A673 (cell line): ENCODE data around the gene BMAL2. TPM values are rescaled to one million over a fixed set of nuclear protein-coding genes. Genes with fewer than 3 reads are reported as not detected.

ENCODE experiments used
- BruUV-seq: library from RNA; stranded (reverse); fragments of 400-500 nt; replicated peaks from 2 replicates; lab custom pipeline; 2021; lab: Mats Ljungman, UMichigan
- CTCF ChIA-PET: fragments of 300-600 bp; sonication (Branson Sonifier 250); formaldehyde crosslinking; loops from one replicate; lab custom pipeline; 2022; ENCODE audit warnings: antibody characterized with exemption; lab: Charles Lee
- POLR2A ChIA-PET: fragments of 300-600 bp; sonication (Branson Sonifier 250); formaldehyde crosslinking; loops from one replicate; lab custom pipeline; 2022; ENCODE audit warnings: antibody characterized with exemption; ENCODE audit not compliant: low non-redundant PET; lab: Charles Lee
- DNase-seq: peaks from one replicate; pipeline ENCODE4 v3.0.0-alpha.2; 2015; ENCODE audit warnings: low spot score
- H3K27ac ChIP-seq: fragments of 200-600 bp; sonication (generic); 2 replicates; pipeline ENCODE4 v1.5.1; 2016; ENCODE audit warnings: mixed run types, low read depth, mild to moderate bottlenecking, mixed read lengths, antibody characterized with exemption, low read length; ENCODE audit not compliant: poor library complexity, severe bottlenecking
- H3K27me3 ChIP-seq: fragments of 200-600 bp; sonication (generic); replicated peaks from 2 replicates; pipeline ENCODE4 v1.6.1; 2017; ENCODE audit warnings: mixed run types, low read depth, mild to moderate bottlenecking, mixed read lengths, antibody characterized with exemption, low read length; ENCODE audit not compliant: insufficient read depth, poor library complexity
- H3K36me3 ChIP-seq: fragments of 200-600 bp; sonication (generic); 2 replicates; pipeline ENCODE4 v1.6.1; 2016; ENCODE audit warnings: mixed run types, mild to moderate bottlenecking, mixed read lengths, antibody characterized with exemption, low read length; ENCODE audit not compliant: insufficient read depth, poor library complexity, severe bottlenecking
- H3K4me1 ChIP-seq: fragments of 200-600 bp; sonication (generic); 2 replicates; pipeline ENCODE4 v1.6.1; 2017; ENCODE audit warnings: mixed run types, mild to moderate bottlenecking, mixed read lengths, antibody characterized with exemption, low read length; ENCODE audit not compliant: insufficient read depth, poor library complexity, severe bottlenecking
- H3K4me3 ChIP-seq: fragments of 200-600 bp; sonication (generic); 2 replicates; pipeline ENCODE4 v1.5.1; 2016; ENCODE audit warnings: low read depth, mixed run types, mild to moderate bottlenecking, mixed read lengths, low read length; ENCODE audit not compliant: poor library complexity, severe bottlenecking
- H3K9me3 ChIP-seq: fragments of 200-600 bp; sonication (generic); 2 replicates; pipeline ENCODE4 v1.6.1; 2016; ENCODE audit warnings: mixed run types, low read depth, mild to moderate bottlenecking, mixed read lengths, antibody characterized with exemption, low read length; ENCODE audit not compliant: poor library complexity, severe bottlenecking
- CTCF ChIP-seq: fragments of 300-800, 200-600 bp; sonication (generic); conservative IDR thresholded peaks from 2 replicates; pipeline ENCODE4 v1.5.1; 2017; ENCODE audit warnings: low read depth, mild to moderate bottlenecking, antibody characterized with exemption, low read length, moderate library complexity, mixed read lengths
- EZH2 ChIP-seq: fragments of 200-600 bp; sonication (generic); IDR thresholded peaks from 2 replicates; pipeline ENCODE4 v1.6.1; 2017; ENCODE audit warnings: borderline replicate concordance, low read depth, mild to moderate bottlenecking, mixed read lengths, antibody characterized with exemption, low read length; ENCODE audit not compliant: poor library complexity, severe bottlenecking
- intact Hi-C: fragments of 100-400 bp; cut with micrococcal nuclease; formaldehyde crosslinking; loops from one replicate; pipeline ENCODE4 v1.10.0; 2022; ENCODE audit not compliant: unreplicated experiment
- total RNA-seq: library from RNA; stranded (reverse); gene quantifications from 2 replicates; pipeline ENCODE4 v1.2.3, GENCODE V29; 2021

The BMAL2 gene
- total RNA-seq, 1 experiment from 2014 or later: 10.3 TPM

- H3K4me3 ChIP-seq: no peak overlapping the region
Observed at GRCh38 chr12:27296674-27297073, 36.0 kb upstream of the BMAL2 start.

GRCh38 chr12:27297566-27297965, 35.1 kb upstream of the BMAL2 start:
- TF ChIP-seq EZH2 (no peak), CTCF (no peak)
- DNase-seq: no peak
- no peaks in the 10 kb centered on the region for H3K27me3 ChIP-seq
- ChIA-PET CTCF (no interaction called here), POLR2A (no interaction called here)
- H3K4me3 ChIP-seq: no peak overlapping the region
- intact Hi-C loops: no loop called here
- no peaks in the 10 kb centered on the region for H3K9me3 ChIP-seq
- H3K4me1 ChIP-seq: no peaks in the 10 kb centered on the region
- BruUV-seq: no TSS peak
- H3K27ac ChIP-seq: no peak overlapping the region
- H3K36me3 ChIP-seq: no peaks in the 10 kb centered on the region

More at GRCh38 chr12:27296674-27297073, 36.0 kb upstream of the BMAL2 start:
- H3K36me3 ChIP-seq: no peaks in the 10 kb centered on the region
- H3K27ac ChIP-seq: no peak overlapping the region
- TF ChIP-seq CTCF: no peak
- no peak for TF ChIP-seq EZH2
- no peaks in the 10 kb centered on the region for H3K9me3 ChIP-seq
- no peaks in the 10 kb centered on the region for H3K27me3 ChIP-seq
- intact Hi-C loops: no loop called here
- BruUV-seq: no TSS peak
- H3K4me1 ChIP-seq: no peaks in the 10 kb centered on the region
- ChIA-PET POLR2A (no interaction called here), CTCF (no interaction called here)
- no peak for DNase-seq

GRCh38 chr12:27299102-27299501, 33.5 kb upstream of the BMAL2 start:
- no peak for DNase-seq
- TF ChIP-seq CTCF: no peak
- H3K9me3 ChIP-seq: no peaks in the 10 kb centered on the region
- H3K27ac ChIP-seq: no peak overlapping the region
- no peak overlapping the region for H3K4me3 ChIP-seq
- POLR2A ChIA-PET: no interaction called here
- BruUV-seq: no TSS peak
- intact Hi-C loops: no loop called here
- no peaks in the 10 kb centered on the region for H3K36me3 ChIP-seq
- no peaks in the 10 kb centered on the region for H3K4me1 ChIP-seq
- H3K27me3 ChIP-seq: no peaks in the 10 kb centered on the region
- CTCF ChIA-PET: no interaction called here
